ENCODE results near the gene CDH23.
A peak's percentile ranks its signal among the peaks of the same experiment; 100 is the strongest.

- TF ChIP-seq CTCF (IDR thresholded peaks at IDR 0.05) (peak; percentile 70 to 90 (median 83)), POLR2A (IDR thresholded peaks at IDR 0.05) (no peak)
Measured at GRCh38 chr10:71812016-71812912, 415.5 kb downstream of the CDH23 start.
